ENCODE data around the gene TEF.
"Not testable (repeated sequence)": the region's sequence is repeated elsewhere in the genome, so short reads cannot be mapped to it uniquely, and the experiment has no call there.

The TEF gene

GRCh38 chr22:41425660-41426365 lies 44.1 kb downstream of the TEF start:
- H3K27ac ChIP-seq = no peak overlapping the region
- TF ChIP-seq CTCF (conservative IDR thresholded peaks at IDR 0.05) = no peak
- no peak for TF ChIP-seq ZFX (IDR thresholded peaks at IDR 0.05)

- TF ChIP-seq ZFX (IDR thresholded peaks at IDR 0.05) (no peak), CTCF (conservative IDR thresholded peaks at IDR 0.05) (no peak)
- H3K27ac ChIP-seq = no peak overlapping the region
Measured at GRCh38 chr22:41429232-41429950, 47.6 kb downstream of the TEF start.

GRCh38 chr22:41429951-41430332 lies 48.2 kb downstream of the TEF start:
- no peak overlapping the region for H3K27ac ChIP-seq
- TF ChIP-seq CTCF (conservative IDR thresholded peaks at IDR 0.05) (no peak), ZFX (IDR thresholded peaks at IDR 0.05) (no peak)

GRCh38 chr22:41431656-41432055 lies 49.9 kb downstream of the TEF start:
- no peak for TF ChIP-seq CTCF (conservative IDR thresholded peaks at IDR 0.05)
- no peak for TF ChIP-seq ZFX (IDR thresholded peaks at IDR 0.05)
- H3K27ac ChIP-seq = no peak overlapping the region

GRCh38 chr22:41433480-41433879 lies 51.7 kb downstream of the TEF start:
- H3K27ac ChIP-seq = not testable (repeated sequence)

- not testable (repeated sequence) for H3K27ac ChIP-seq
Measured at GRCh38 chr22:41434361-41435003, 52.7 kb downstream of the TEF start.

- no peak overlapping the region for H3K27ac ChIP-seq
- TF ChIP-seq CTCF (conservative IDR thresholded peaks at IDR 0.05) (no peak), ZFX (IDR thresholded peaks at IDR 0.05) (no peak)
Measured at GRCh38 chr22:41435560-41435959, 53.8 kb downstream of the TEF start.

GRCh38 chr22:41436322-41437113 lies 54.8 kb downstream of the TEF start:
- TF ChIP-seq CTCF (conservative IDR thresholded peaks at IDR 0.05) (no peak), ZFX (IDR thresholded peaks at IDR 0.05) (no peak)
- no peak overlapping the region for H3K27ac ChIP-seq
